GM23338 (cell line): ENCODE results near the gene FBXL17. TPM values are rescaled to one million over a fixed set of nuclear protein-coding genes. Genes with fewer than 3 reads are reported as not detected.

Source experiments
- ATAC-seq: fragments of 200-7000 bp; cut with Tn5 transposase; 3 replicates; pipeline ENCODE4 v1.9.1; 2020
- DNase-seq: peaks from one replicate; pipeline ENCODE4 v3.0.0-alpha.2; 2015; ENCODE audit warnings: low spot score
- H2AFZ ChIP-seq: fragments of 200-600 bp; sonication (generic); 2 replicates; pipeline ENCODE4 v1.8.0; 2016; ENCODE audit warnings: antibody characterized with exemption, mild to moderate bottlenecking, moderate library complexity
- H3F3A ChIP-seq: fragments of 200-600 bp; sonication (generic); replicated peaks from 2 replicates; pipeline ENCODE4 v1.8.0; 2017; ENCODE audit warnings: antibody characterized with exemption, mixed run types, low read depth
- H3K27ac ChIP-seq: fragments of 200-600 bp; sonication (generic); 2 replicates; pipeline ENCODE4 v1.6.1; 2016; ENCODE audit warnings: low read depth
- H3K27me3 ChIP-seq: fragments of 200-600 bp; sonication (generic); 2 replicates; pipeline ENCODE4 v1.8.0; 2016; ENCODE audit warnings: mild to moderate bottlenecking, mixed run types, moderate library complexity; ENCODE audit not compliant: insufficient read depth
- H3K36me3 ChIP-seq: fragments of 200-600 bp; sonication (generic); 2 replicates; pipeline ENCODE4 v1.8.0; 2016; ENCODE audit warnings: mild to moderate bottlenecking; ENCODE audit not compliant: insufficient read depth
- H3K4me1 ChIP-seq: fragments of 200-600 bp; sonication (generic); 2 replicates; pipeline ENCODE4 v1.8.0; 2016; ENCODE audit warnings: mild to moderate bottlenecking, moderate library complexity; ENCODE audit not compliant: insufficient read depth
- H3K4me2 ChIP-seq: fragments of 200-600 bp; sonication (generic); 2 replicates; pipeline ENCODE4 v1.7.1; 2017; ENCODE audit warnings: mixed run types
- H3K4me3 ChIP-seq: fragments of 200-600 bp; sonication (generic); 2 replicates; pipeline ENCODE4 v1.6.1; 2016; ENCODE audit warnings: mixed run types
- H3K79me2 ChIP-seq: fragments of 200-600 bp; sonication (generic); replicated peaks from 2 replicates; pipeline ENCODE4 v1.8.0; 2017; ENCODE audit warnings: mild to moderate bottlenecking; ENCODE audit not compliant: insufficient read depth
- H3K9me2 ChIP-seq: fragments of 200-600 bp; sonication (generic); 2 replicates; pipeline ENCODE4 v1.8.0; 2017; ENCODE audit not compliant: insufficient read depth
- H4K20me1 ChIP-seq: fragments of 200-600 bp; sonication (generic); replicated peaks from 2 replicates; pipeline ENCODE4 v1.8.0; 2017; ENCODE audit warnings: mild to moderate bottlenecking; ENCODE audit not compliant: insufficient read depth
- H3K27ac Mint-ChIP-seq: 2 replicates; pipeline ENCODE4 v1.8.0; 2020; ENCODE audit warnings: inconsistent platforms, mild to moderate bottlenecking, moderate library complexity, mixed read lengths
- H3K27me3 Mint-ChIP-seq: 3 replicates; pipeline ENCODE4 v1.8.0; 2022; ENCODE audit warnings: low read depth, mild to moderate bottlenecking, moderate library complexity, mixed read lengths, inconsistent platforms; ENCODE audit not compliant: insufficient read depth, poor library complexity
- H3K36me3 Mint-ChIP-seq: 3 replicates; pipeline ENCODE4 v1.8.0; 2021; ENCODE audit warnings: low read depth, mild to moderate bottlenecking, inconsistent platforms, moderate library complexity, mixed read lengths
- H3K4me1 Mint-ChIP-seq: 3 replicates; pipeline ENCODE4 v1.8.0; 2020; ENCODE audit warnings: mild to moderate bottlenecking, inconsistent platforms, mixed read lengths
- H3K4me3 Mint-ChIP-seq: 3 replicates; pipeline ENCODE4 v1.8.0; 2021; ENCODE audit warnings: moderate library complexity, mild to moderate bottlenecking, inconsistent platforms, mixed read lengths
- H3K9me3 Mint-ChIP-seq: 3 replicates; pipeline ENCODE4 v1.8.0; 2020; ENCODE audit warnings: moderate library complexity, mild to moderate bottlenecking, inconsistent platforms, mixed read lengths
- EZH2 ChIP-seq: fragments of 200-600 bp; sonication (generic); IDR thresholded peaks from one replicate; pipeline ENCODE4 v1.8.0; 2017; ENCODE audit warnings: antibody characterized with exemption, mild to moderate bottlenecking, low read depth; ENCODE audit not compliant: unreplicated experiment
- JUNB ChIP-seq: IDR thresholded peaks from one replicate; pipeline ENCODE4 v1.6.1; 2016; ENCODE audit warnings: antibody characterized with exemption; ENCODE audit not compliant: unreplicated experiment
- NANOG ChIP-seq: IDR thresholded peaks from 2 replicates; pipeline ENCODE4 v1.6.1; 2016; ENCODE audit warnings: antibody characterized with exemption, borderline replicate concordance
- STAT1 ChIP-seq: IDR thresholded peaks from one replicate; pipeline ENCODE4 v1.6.1; 2016; ENCODE audit warnings: antibody characterized with exemption; ENCODE audit not compliant: unreplicated experiment
- ZNF331 ChIP-seq: fragments of 250-450 bp; sonication (Bioruptor Pico); IDR thresholded peaks from 2 replicates; pipeline ENCODE4 v1.5.0; 2020; ENCODE audit warnings: low read depth, mild to moderate bottlenecking, moderate library complexity
- polyA plus RNA-seq: library from polyadenylated mRNA; unstranded; fragments of >200 nt; fragmentation: Nextera tagmentation; extraction: Ambion mirVana; gene quantifications from 2 replicates; pipeline ENCODE4 v1.2.1, GENCODE V29; 2016
- total RNA-seq: library from RNA; depleted of rRNA; stranded (reverse); fragments of >200 nt; shearing (Covaris generic); gene quantifications from 2 replicates; pipeline ENCODE4 v1.2.3, GENCODE V29; 2014
- TF ChIP-seq, protein P1 (sequence below): fragments of 250-450 bp; sonication (Bioruptor Pico); IDR thresholded peaks from 2 replicates; pipeline ENCODE4 v1.5.0; 2020; ENCODE audit warnings: mild to moderate bottlenecking, moderate library complexity

The FBXL17 gene
- total and polyA plus RNA-seq, 2 experiments from 2014 or later: 2.0 to 2.7 TPM

DNA sequence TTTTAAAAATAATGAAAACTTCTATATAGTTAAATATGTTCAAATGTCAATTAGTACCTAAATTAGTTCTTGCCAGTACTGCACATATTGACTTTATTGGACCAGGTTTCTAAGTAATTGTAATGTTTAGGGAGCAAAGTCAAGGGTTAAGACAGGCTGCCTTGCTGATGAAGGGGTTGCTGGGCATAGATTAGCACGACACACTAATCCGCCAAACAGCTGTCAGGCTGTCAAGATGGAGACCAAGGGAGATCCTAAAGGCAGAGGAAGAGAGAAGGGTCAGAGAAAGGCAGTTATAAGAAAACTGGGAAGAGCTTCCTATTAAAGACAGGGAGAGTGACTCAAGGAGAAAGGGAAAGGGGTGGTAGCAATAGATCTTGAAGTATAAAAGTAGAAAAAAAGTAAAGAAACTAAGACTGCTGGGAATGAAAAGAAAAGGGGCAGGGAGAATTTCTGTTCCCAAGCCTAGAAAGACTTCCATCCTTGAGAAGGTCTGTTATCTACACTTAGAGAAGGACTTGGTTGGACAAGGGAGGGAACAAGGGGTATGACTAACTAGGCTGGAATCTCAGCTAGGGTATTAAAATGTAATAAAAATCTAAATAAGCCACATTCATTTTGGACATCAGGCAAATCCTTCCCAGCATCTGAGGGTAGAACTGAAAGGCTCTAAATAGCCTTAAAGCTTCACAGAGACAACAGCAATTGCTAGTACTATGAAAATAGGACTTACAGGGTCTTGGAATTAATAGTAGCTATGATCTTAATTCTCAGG, 188.7 kb downstream of the FBXL17 start:
- TF ChIP-seq STAT1: no peak
- TF ChIP-seq ZNF331 (CRISPR knock-in tag): no peak
- H3K79me2 ChIP-seq: no peaks in the 10 kb centered on the region
- DNase-seq (no peak), ATAC-seq (no peak)
- Mint-ChIP-seq H3K4me3 (no peak overlapping the region), H3K9me3 (no peaks in the 10 kb centered on the region), H3K27me3 (no peaks in the 10 kb centered on the region), H3K36me3 (no peaks in the 10 kb centered on the region), H3K4me1 (no peaks in the 10 kb centered on the region), H3K27ac (no peak overlapping the region)
- no peak overlapping the region for H3K4me2 ChIP-seq
- H3K9me2 ChIP-seq: no peaks in the 10 kb centered on the region
- H2AFZ ChIP-seq: no peak overlapping the region
- H4K20me1 ChIP-seq: no peaks in the 10 kb centered on the region
- H3K27ac ChIP-seq: no peak overlapping the region
- H3F3A ChIP-seq: no peaks in the 10 kb centered on the region
- H3K36me3 ChIP-seq: no peaks in the 10 kb centered on the region
- no peaks in the 10 kb centered on the region for H3K4me1 ChIP-seq
- H3K4me3 ChIP-seq: no peak overlapping the region
- H3K27me3 ChIP-seq: no peaks in the 10 kb centered on the region

DNA sequence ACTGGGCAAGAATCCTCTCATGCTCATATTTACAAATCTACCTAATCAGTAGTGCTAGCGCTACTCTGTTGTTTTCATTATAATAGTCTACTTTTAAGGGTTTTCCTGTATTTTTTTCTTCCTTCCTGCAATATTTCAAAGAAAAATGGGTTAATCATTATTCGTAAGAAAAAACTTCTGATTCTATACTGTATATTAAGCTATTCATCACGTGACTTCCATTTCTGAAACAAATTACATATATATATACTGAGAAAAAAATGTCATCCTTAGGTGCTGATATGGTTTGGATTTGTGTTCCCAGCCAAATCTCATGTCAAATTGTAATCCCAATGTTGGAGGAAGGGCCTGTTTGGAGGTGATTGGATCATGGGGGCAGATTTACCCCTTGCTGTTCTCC, 197.0 kb downstream of the FBXL17 start:
- Histone ChIP-seq H3K4me3 (no peak overlapping the region), H4K20me1 (no peaks in the 10 kb centered on the region), H3K4me1 (no peaks in the 10 kb centered on the region), H2AFZ (no peak overlapping the region), H3K27ac (no peak overlapping the region), H3K9me2 (no peaks in the 10 kb centered on the region), H3K27me3 (no peaks in the 10 kb centered on the region), H3K79me2 (no peaks in the 10 kb centered on the region), H3F3A (no peaks in the 10 kb centered on the region), H3K36me3 (no peaks in the 10 kb centered on the region), H3K4me2 (no peak overlapping the region)
- H3K36me3 Mint-ChIP-seq: no peaks in the 10 kb centered on the region
- no peak overlapping the region for H3K27ac Mint-ChIP-seq
- TF ChIP-seq JUNB (no peak), NANOG (no peak), EZH2 (no peak)
- TF ChIP-seq, protein P1, sequence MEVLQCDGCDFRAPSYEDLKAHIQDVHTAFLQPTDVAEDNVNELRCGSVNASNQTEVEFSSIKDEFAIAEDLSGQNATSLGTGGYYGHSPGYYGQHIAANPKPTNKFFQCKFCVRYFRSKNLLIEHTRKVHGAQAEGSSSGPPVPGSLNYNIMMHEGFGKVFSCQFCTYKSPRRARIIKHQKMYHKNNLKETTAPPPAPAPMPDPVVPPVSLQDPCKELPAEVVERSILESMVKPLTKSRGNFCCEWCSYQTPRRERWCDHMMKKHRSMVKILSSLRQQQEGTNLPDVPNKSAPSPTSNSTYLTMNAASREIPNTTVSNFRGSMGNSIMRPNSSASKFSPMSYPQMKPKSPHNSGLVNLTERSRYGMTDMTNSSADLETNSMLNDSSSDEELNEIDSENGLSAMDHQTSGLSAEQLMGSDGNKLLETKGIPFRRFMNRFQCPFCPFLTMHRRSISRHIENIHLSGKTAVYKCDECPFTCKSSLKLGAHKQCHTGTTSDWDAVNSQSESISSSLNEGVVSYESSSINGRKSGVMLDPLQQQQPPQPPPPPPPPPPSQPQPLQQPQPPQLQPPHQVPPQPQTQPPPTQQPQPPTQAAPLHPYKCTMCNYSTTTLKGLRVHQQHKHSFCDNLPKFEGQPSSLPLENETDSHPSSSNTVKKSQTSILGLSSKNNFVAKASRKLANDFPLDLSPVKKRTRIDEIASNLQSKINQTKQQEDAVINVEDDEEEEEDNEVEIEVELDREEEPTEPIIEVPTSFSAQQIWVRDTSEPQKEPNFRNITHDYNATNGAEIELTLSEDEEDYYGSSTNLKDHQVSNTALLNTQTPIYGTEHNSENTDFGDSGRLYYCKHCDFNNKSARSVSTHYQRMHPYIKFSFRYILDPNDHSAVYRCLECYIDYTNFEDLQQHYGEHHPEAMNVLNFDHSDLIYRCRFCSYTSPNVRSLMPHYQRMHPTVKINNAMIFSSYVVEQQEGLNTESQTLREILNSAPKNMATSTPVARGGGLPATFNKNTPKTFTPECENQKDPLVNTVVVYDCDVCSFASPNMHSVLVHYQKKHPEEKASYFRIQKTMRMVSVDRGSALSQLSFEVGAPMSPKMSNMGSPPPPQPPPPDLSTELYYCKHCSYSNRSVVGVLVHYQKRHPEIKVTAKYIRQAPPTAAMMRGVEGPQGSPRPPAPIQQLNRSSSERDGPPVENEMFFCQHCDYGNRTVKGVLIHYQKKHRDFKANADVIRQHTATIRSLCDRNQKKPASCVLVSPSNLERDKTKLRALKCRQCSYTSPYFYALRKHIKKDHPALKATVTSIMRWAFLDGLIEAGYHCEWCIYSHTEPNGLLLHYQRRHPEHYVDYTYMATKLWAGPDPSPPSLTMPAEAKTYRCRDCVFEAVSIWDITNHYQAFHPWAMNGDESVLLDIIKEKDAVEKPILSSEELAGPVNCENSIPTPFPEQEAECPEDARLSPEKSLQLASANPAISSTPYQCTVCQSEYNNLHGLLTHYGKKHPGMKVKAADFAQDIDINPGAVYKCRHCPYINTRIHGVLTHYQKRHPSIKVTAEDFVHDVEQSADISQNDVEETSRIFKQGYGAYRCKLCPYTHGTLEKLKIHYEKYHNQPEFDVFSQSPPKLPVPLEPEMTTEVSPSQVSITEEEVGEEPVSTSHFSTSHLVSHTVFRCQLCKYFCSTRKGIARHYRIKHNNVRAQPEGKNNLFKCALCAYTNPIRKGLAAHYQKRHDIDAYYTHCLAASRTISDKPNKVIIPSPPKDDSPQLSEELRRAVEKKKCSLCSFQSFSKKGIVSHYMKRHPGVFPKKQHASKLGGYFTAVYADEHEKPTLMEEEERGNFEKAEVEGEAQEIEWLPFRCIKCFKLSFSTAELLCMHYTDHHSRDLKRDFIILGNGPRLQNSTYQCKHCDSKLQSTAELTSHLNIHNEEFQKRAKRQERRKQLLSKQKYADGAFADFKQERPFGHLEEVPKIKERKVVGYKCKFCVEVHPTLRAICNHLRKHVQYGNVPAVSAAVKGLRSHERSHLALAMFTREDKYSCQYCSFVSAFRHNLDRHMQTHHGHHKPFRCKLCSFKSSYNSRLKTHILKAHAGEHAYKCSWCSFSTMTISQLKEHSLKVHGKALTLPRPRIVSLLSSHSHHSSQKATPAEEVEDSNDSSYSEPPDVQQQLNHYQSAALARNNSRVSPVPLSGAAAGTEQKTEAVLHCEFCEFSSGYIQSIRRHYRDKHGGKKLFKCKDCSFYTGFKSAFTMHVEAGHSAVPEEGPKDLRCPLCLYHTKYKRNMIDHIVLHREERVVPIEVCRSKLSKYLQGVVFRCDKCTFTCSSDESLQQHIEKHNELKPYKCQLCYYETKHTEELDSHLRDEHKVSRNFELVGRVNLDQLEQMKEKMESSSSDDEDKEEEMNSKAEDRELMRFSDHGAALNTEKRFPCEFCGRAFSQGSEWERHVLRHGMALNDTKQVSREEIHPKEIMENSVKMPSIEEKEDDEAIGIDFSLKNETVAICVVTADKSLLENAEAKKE (CRISPR knock-in tag): no peak
- peaks cover 4% of the 10 kb centered on the region for H3K27me3 Mint-ChIP-seq
- no peaks in the 10 kb centered on the region for H3K9me3 Mint-ChIP-seq
- ATAC-seq: no peak
- H3K4me3 Mint-ChIP-seq: no peak overlapping the region
- no peak for DNase-seq
- peaks cover 11% of the 10 kb centered on the region; the same call in 2 of the 3 replicates for H3K4me1 Mint-ChIP-seq
